GM12864 (cell line): ENCODE measurements around the gene DIAPH3.

Experiments used
- DNase-seq: peaks from one replicate; pipeline ENCODE4 v3.0.0-alpha.2; 2011; ENCODE audit warnings: low read depth
- H3K4me3 ChIP-seq: 2 replicates; pipeline ENCODE4 v1.5.1; 2011; ENCODE audit warnings: mild to moderate bottlenecking, low read depth, low read length, control low read depth
- CTCF ChIP-seq: IDR thresholded peaks from 2 replicates; pipeline ENCODE4 v1.5.1; 2011; ENCODE audit warnings: low read depth, mild to moderate bottlenecking, moderate library complexity, low read length, control low read depth, inconsistent platforms; ENCODE audit errors: missing control alignments

DIAPH3 gene

DNA sequence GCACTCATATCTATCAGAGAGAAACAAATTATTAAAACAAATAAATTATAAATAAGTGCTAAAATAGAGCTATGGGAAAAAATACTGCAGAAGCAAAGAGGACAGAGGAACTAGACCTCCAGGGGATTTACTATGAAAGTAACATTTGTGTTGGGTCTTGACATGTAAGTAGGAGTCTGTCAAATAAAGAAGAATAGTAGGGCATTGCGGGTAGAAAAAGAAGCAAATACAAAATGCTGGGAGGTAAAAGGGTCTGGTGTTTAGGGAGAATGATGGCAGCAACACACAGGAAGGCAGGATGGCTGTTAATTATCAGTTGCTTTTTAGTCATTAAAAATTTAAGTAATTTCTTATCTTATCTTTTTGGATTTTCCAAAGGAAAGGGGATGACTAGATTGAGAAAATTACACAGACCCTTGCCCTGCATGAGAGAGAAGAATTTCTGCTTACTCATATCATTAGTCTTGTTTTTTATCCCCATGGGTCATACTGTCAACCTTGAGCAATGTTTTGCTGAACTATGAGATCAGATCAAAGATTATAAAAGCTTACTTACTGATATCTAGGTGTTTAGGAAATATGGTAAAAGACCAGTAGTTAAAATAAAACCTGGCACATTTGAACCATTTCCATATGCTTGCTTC lies 472.7 kb downstream of the DIAPH3 start:
- no peak overlapping the region for H3K4me3 ChIP-seq
- DNase-seq, result no peak

DNA sequence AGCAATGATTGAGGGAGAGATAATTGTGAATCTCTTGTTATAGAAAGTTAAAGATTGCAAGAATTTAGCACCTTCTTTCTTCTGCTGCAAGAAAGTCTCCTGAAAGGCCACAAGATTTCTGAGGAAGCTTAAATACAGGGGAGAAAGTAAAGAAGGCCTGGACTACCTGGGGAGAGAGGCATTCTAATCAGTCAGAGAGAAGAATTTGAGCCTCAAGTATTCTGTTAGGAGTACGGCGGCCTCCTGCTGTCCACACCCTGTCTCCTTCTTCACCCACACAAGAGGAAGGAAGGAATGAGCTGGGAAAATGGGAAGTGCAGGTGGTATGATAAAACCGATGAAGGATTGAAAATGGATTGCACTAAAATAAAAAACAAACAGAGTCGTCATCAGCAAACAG lies 474.7 kb downstream of the DIAPH3 start:
- no peak for TF ChIP-seq CTCF
- no peak overlapping the region for H3K4me3 ChIP-seq
- no peak for DNase-seq

More for the DNA sequence above, 472.7 kb downstream of the DIAPH3 start:
- TF ChIP-seq CTCF, result no peak

- no peak for DNase-seq
- no peak overlapping the region for H3K4me3 ChIP-seq
- no peak for TF ChIP-seq CTCF
These were observed 476.8 kb downstream of the DIAPH3 start for GRCh38 chr13:59686798-59687394.

- no peak overlapping the region for H3K4me3 ChIP-seq
- TF ChIP-seq CTCF, result no peak
- no peak for DNase-seq
These were observed 479.6 kb downstream of the DIAPH3 start for GRCh38 chr13:59684105-59684504.

GRCh38 chr13:59681636-59682311 lies 482.0 kb downstream of the DIAPH3 start:
- H3K4me3 ChIP-seq, result no peak overlapping the region

GRCh38 chr13:59680429-59681024 lies 483.2 kb downstream of the DIAPH3 start:
- no peak for DNase-seq
- TF ChIP-seq CTCF, result peak; percentile 57

More at GRCh38 chr13:59681636-59682311, 482.0 kb downstream of the DIAPH3 start:
- TF ChIP-seq CTCF, result no peak
- no peak for DNase-seq

More at GRCh38 chr13:59680429-59681024, 483.2 kb downstream of the DIAPH3 start:
- no peak overlapping the region for H3K4me3 ChIP-seq
